ENCODE data around the gene PSAT1.

DNA sequence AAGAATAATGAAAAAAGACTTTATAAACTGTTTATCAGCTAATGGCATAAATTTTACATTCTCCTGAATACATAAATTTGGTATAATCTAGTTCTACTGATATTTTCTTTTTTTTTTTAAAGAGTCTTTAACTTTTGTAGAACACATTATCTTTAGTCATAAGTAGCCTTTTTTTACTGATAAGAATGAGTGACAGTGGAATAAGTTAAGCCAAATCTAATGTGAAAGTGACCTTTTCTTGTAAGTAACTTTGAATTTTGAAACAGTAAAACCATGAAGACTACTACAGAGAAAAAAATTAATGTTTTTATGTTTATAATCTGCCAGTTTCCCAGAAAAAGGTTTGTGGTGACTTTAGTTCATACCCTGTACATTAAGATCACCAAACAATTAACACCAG is 47.4 kb upstream of the PSAT1 start:
- TF ChIP-seq CTCF (IDR thresholded peaks at IDR 0.05), result no peak
- TF ChIP-seq EZH2 (IDR thresholded peaks at IDR 0.05), result no peak
- TF ChIP-seq EZH2phosphoT487 (IDR thresholded peaks at IDR 0.05), result no peak
